ENCODE data around the gene ZBTB37. TPM values are rescaled to one million over a fixed set of nuclear protein-coding genes. Genes with fewer than 3 reads are reported as not detected.

ZBTB37 gene
- total and polyA plus RNA-seq, 9 of the 15 experiments (the other 6 are each of a cell fraction or from before 2014, with no cell fraction given), result 1.3 to 13.9 (median 5.4) TPM

DNA sequence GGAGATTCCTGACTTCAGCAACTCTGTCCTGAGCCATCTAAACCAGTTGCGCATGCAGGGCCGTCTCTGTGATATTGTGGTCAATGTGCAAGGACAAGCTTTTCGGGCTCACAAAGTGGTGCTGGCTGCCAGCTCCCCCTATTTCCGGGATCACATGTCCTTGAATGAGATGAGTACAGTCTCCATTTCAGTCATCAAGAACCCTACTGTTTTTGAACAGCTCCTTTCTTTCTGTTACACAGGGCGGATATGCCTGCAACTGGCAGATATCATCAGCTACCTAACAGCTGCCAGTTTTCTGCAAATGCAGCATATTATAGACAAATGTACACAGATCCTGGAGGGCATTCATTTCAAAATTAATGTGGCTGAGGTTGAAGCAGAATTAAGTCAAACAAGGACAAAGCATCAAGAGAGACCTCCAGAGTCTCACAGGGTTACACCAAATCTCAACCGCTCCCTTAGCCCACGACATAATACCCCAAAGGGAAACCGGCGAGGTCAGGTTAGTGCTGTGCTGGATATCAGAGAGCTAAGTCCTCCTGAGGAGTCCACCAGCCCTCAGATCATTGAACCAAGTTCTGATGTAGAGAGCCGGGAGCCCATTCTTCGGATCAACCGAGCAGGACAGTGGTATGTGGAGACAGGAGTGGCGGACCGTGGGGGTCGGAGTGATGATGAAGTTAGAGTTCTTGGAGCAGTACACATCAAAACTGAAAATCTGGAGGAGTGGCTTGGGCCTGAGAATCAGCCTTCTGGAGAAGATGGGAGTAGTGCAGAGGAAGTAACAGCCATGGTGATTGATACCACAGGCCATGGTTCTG lies 2.3 kb downstream of the ZBTB37 start (continued):
- 0 out of 2 replicates have a peak, but pooled peaks have one; percentile 10 for TF ChIP-seq REST (IDR thresholded peaks at IDR 0.05; ENCODE audit: borderline replicate concordance)
- TF ChIP-seq REST (CRISPR knock-in tag; IDR thresholded peaks at IDR 0.05; ENCODE audit: low read depth), result 0 out of 2 replicates have a peak, but pooled peaks have one; percentile 44
- TF ChIP-seq EP300 (IDR thresholded peaks at IDR 0.05; ENCODE audit: low read length), result peak; percentile 24; the same call in 1 of the 2 replicates
- no peak for TF ChIP-seq ZNF584 (CRISPR knock-in tag; IDR thresholded peaks at IDR 0.05; ENCODE audit: low read depth)
- no peak for TF ChIP-seq ZNF143 (CRISPR knock-in tag; IDR thresholded peaks at IDR 0.05)
- TF ChIP-seq NFRKB (IDR thresholded peaks at IDR 0.05; ENCODE audit: low read depth), result peak; percentile 30
- TF ChIP-seq L3MBTL2 (IDR thresholded peaks at IDR 0.05), result peak; percentile 29; the same call in 1 of the 2 replicates
- TF ChIP-seq TAF7 (tag; IDR thresholded peaks at IDR 0.05), result no peak
- no peak for TF ChIP-seq BCL6 (CRISPR knock-in tag; IDR thresholded peaks at IDR 0.05)
- no peak for TF ChIP-seq THRA (IDR thresholded peaks at IDR 0.05)
- no peak for TF ChIP-seq DDX20 (tag; IDR thresholded peaks at IDR 0.05; ENCODE audit: low read depth)
- no peak for TF ChIP-seq HDAC3 (IDR thresholded peaks at IDR 0.05; ENCODE audit: borderline replicate concordance, partially characterized antibody)
- TF ChIP-seq CTBP1 (IDR thresholded peaks at IDR 0.05; ENCODE audit: borderline replicate concordance), result peak; percentile 6; the same call in 1 of the 2 replicates
- no peak for TF ChIP-seq TCF7L2 (IDR thresholded peaks at IDR 0.05; ENCODE audit: low read depth, low read length)
- TF ChIP-seq MAFG (tag; conservative IDR thresholded peaks at IDR 0.05), result peak; percentile 86
- no peak for TF ChIP-seq RFX7 (CRISPR knock-in tag; IDR thresholded peaks at IDR 0.05)
- peak; percentile 53 for TF ChIP-seq EP400 (IDR thresholded peaks at IDR 0.05)
- TF ChIP-seq CC2D1A (IDR thresholded peaks at IDR 0.05), result no peak

All from K562 (cell line).